ENCODE measurements around the gene GLOD5.
A peak's percentile ranks its signal among the peaks of the same experiment; 100 is the strongest.

The GLOD5 gene

DNA sequence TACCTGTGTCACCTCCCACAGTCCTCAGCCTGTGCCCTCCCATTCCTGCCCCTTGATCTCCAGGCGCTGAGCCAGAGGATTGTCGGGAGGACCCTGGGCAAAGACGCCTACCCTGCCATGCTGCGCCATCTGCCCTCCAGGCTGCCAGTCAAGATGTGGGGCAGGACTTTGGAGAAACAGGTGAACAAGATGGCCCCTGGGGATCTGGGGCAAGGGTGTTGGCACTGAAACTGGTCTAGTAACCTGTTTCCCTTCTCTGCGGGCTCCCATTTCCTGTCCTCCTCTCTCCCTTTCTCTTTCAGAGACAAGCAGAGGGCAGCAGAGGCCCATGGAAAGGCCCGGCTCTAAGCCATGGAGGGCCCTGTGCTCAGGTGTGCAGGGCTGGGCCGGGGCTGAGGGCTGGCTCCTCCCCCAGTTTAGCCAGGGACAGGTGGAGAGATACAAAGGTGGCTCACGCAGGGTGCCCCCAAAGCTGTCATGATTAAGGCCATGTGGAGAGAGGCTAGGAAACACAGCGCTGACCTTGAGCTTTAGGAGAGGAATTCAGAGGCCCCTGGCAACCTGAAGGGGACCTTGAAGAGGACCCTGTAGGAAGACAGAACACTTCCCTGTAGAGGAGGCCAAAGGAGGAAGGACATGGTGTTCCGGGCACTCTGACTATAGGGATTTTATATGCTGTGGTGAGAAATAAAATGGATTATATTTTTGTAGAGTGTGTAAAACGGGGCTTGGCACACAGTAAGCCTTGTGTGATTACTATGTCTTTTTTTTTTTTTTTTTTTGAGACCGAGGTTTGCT is at the start of gene GLOD5:
Gene GLOD5, plus strand, starts transcription at position 74 of the 798 bp plus-strand sequence. Its CDS starts 44 bp downstream, at position 118.
- no peak for DNase-seq (ENCODE audit: low read depth in 1 of 2, low spot score in 1 of 2)

DNA sequence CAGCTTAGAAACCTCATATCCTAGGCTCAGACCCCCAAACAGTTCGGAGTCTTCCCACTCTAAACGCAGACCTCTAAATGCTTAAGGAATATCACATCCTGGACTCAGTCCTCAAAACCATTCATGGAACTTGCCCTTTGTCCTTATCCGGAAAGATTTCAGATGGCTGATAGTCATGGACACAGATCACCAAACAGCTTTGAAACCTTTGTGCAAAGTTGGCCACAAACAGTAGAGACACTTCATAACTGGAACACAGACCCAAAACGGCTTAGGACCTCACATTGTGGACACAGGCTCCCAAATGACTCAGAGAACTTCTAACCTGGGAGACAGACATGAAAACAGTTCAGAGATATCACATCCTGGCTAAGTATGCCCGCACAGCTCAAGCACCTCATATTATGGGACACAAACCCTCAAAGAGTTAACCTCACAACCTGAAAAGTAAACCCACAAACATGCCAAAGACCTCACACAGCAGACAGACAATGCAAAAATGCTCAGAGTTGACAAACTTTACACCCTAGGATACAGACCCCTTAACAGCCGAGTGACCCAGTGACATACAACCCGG is 49.5 kb upstream of the GLOD5 start:
- no peak for DNase-seq (ENCODE audit: low read depth in 1 of 2, low spot score in 1 of 2)

DNA sequence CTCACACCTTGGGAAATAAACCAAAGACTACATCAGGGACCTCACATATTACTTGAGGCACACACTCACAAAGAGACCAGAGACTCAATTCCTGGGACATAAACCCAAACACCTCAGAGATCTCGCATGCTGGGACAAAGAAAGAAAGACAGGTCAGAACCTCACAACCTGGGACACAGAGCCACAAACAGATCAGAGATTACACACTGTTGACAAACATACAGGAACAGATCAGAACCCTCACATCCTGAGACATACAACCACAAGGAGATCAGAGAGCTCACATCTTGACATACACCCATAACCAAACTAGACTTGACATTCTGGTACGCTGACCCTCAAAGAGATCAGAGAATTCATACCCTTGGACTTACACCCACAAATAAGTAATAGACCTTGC is 47.7 kb upstream of the GLOD5 start:
- no peak for DNase-seq (ENCODE audit: low read depth in 1 of 2, low spot score in 1 of 2)

DNA sequence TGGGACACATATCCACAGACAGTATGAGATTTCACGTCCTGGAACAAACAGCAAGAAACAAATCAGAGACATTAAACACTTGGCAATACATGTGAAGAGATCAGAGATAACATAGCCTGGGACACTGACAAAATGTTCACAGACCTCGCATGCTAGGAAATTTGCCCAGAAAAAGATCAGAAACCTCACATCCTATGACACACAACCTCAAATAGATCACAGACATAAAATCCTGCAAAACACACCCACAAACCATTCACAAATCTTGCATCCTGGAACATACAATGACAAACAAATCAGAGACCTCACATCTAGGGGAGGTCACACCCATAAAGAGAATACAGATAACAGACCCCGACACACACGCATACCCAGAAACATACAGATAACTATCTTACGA is 47.0 kb upstream of the GLOD5 start:
- no peak for DNase-seq (ENCODE audit: low read depth in 1 of 2, low spot score in 1 of 2)

DNA sequence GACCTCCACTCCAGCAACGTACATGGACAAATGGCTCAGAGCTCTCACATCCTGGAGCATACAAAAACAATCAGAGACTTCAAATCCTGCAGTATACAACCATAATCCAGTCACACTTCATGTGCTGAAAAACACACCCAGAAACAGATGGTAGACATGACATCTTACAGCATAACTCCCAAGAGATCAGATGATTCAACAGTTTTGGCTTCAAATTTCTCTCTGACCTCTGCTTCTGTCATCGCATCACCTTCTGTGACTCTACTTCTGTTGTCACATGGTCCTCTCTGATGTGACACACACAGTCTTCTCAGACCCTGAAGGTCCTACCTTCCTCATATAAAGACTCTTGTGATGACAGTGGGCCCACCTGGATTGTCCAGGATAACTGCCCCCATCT is 46.5 kb upstream of the GLOD5 start:
- no peak for DNase-seq (ENCODE audit: low read depth in 1 of 2, low spot score in 1 of 2)

DNA sequence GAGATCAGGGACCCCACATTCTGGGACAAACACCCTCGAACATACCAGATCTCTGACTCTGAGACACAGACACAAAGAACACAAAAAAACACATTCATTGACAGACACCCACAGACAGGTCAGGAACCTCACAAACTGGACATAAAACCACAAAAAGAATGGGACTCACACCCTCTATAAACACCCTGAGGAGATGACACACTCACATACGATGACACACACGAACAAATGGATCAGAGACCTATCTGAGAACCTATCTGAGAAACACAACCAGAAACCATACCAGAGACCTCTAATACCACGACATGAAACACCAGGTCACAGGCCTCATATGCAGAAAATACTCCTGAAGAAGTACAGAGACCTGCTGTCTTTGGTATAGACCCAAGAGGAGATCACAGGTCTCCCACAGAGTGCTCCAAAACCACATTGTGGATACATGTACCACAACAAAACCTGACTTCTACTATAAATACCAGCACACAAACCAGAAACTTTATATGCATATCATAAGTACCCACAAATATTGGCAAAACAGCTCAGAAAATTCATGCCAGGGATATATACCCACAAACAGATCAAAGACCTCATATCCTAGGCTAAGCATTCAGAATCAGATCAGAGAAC is 45.6 kb upstream of the GLOD5 start:
- DNase-seq (ENCODE audit: low read depth in 1 of 2, low spot score in 1 of 2), result no peak

DNA sequence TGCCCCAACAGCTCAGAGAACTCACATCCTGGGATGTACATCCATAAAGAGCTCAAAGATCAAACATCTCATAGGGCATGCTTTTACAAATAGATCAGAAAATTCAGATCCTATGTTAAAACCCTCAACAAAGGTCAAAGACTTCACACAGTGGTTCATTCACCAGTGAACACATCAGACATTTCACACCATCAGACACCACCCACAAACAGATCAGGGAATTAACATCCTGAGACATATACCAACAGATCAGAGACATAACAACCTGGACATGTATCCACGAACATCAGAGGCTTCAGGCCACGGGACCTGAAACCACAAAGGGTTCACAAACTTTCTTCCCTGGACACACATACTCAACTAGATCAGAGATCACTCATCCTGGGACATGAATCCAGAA is 41.6 kb upstream of the GLOD5 start:
- DNase-seq (ENCODE audit: low read depth in 1 of 2, low spot score in 1 of 2), result no peak

DNA sequence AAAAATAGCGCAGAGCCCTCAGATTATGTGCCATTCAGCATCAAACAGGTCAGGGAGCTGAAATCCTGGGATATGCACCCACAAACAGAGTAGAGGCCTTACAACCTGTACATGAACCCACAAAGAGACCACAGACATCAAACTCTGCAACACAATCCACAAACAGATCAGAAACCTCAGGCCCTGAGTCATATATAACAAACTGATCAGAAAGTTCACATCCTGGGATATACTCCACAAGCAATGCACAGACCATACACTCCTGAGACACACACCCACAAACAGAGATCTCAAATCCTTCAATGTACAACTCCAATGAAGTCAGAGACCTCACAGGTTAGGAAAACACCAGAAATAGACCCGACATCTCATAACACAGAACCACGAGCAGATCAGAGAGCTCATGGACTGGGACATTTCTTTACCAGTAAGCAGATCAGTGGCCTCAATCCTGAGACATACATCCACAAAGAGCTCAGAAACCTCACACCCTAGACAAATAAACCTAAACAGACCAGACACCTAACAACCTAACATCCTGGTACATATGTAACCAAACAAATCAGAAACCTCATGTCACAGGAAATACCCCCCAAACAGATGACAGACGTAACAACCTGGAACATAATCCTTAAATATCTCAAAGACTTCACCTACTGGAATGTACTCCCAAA is 40.8 kb upstream of the GLOD5 start:
- DNase-seq (ENCODE audit: low read depth in 1 of 2, low spot score in 1 of 2), result no peak

DNA sequence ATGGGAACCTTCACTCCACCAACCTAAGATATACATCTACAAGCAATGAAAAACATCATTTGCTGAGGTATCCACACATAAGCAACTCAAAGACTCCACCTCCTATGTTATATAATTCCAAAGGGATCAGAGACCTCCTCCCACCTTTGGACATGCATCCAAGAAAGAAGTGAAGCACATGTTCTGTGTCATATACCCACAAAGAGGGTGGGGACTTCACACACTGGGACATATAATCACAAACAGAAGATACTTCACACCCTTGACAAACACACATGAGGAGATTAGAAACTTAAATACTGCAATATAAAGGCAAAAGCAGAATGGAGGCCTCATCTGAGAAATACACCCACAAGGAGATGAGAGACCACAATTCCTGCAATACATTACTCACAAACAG is 39.6 kb upstream of the GLOD5 start:
- no peak for DNase-seq (ENCODE audit: low read depth in 1 of 2, low spot score in 1 of 2)

DNA sequence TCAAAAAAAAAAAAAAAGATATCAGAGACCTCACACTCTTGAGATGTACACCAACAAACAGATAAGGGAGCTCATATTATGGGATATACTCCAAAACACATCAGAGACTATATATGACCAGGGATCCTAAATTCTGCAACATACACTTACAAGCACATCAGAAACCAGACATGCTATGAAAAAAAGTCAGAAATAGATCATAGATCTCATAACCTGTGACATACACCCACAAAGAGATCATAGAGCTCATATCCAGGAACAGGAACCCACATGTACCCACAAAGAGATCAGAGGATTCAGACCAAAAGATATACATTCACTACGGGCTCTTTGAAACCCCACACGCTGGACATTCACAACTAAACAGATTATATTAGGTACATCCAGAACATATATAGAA is 35.0 kb upstream of the GLOD5 start:
- DNase-seq (ENCODE audit: low read depth in 1 of 2, low spot score in 1 of 2), result no peak

DNA sequence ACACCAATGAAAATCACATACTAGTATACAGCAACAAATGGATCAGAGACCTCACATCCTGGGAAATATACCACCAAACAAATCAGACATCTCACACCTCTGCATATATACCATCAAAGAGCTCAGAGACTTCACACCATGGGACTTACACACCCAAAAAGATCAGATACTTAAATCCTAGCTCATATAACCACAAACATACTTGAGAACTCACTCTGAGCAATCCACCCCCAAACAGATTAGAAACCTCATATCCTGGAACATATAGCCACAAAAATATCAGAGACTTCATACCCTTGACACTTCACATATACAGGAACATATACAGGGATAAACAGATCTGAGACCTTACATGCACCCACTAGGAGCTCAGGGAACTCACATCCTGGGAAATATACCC is 32.9 kb upstream of the GLOD5 start:
- no peak for DNase-seq (ENCODE audit: low read depth in 1 of 2, low spot score in 1 of 2)

DNA sequence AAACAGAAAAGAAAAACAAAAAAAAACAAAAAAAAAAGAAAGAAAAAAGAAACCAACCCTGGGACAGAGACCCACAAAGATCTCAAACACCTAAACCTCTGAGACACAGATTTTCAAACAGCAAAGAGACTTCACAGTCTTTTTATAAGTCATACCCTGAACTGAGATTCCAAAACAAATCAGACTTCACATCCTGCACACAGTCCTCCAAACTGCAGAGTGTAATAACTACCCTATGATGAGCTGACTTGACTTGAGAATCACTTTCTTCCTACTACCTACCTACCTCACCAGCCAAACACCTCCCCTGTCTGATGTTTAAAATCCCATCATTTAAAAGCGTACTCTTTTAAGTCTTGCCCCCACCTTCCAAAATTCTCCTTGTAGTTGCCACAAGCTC is 25.2 kb upstream of the GLOD5 start:
- DNase-seq (ENCODE audit: low read depth in 1 of 2, low spot score in 1 of 2), result no peak

DNA sequence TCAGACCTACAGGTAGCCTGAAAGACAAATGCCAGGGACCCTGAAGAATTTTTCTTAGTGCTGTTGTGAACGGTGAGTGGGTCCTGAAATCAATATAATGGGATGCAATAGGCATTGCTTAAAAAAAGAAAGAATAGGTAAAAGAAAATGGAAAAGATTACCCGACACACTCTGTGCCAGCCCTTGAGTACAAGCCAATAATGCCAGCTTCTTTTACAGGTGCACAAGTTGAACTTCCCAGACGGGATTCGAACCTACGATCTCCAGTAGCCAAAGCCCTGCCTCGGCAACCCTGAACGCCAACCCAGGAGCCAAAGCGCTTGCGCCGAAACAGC is 24.7 kb upstream of the GLOD5 start:
- no peak for DNase-seq (ENCODE audit: low read depth in 1 of 2, low spot score in 1 of 2)

DNA sequence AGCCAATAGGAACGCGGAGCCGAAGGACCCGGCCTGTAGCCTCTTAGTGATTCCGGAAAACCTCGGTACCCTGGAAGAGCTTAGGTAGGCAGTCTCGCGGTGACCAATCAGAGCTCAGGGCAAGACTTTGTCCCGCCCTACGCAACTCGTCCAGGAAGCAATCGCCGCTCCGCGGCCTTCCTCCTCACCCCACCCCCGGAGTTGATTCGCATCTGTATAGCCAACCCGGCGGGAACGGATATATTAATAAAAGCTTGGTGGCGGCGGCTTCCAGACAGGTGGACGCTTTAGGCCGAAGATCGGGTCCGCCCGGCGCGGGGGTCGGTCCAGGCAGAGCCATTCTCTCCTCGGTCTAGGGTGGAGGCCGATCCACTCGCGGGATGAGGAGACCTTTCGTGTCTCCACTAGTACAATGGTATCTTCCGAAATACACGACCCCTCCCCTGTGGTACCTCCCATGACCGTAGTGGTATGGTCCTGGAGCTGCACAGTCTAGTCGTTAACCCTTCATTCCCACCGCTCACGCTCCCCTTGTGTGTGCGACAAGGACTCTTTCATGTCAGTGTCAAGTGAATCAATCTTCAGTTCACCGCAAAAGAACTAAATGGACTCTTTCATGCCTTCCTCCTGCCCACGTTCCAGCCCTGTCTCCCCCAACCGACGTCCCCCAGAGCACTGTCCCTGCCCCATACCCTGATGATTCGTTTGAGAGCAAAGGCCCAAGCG is 24.2 kb upstream of the GLOD5 start:
- peak; percentile 50 to 81 for DNase-seq (ENCODE audit: low read depth in 1 of 2, low spot score in 1 of 2)

DNA sequence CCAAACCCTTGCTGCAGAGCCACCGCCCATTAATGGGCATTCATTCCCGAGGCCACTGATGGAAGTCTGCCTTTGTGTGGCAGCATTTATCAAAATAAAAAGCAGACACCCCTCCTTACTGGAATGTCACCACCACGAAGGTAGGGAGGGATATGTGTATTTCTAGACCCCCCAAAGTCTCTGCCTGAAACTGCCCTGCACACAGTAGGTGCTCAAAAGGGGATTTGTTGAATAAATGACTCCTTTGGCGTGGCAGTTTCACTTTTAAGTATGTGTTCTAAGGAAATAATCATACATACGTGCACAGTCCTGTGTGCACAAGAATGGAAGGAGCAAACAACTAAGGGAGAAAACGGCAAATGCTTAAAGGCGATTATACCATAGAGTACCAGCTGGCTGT is 23.6 kb upstream of the GLOD5 start:
- DNase-seq (ENCODE audit: low read depth in 1 of 2, low spot score in 1 of 2), result no peak

DNA sequence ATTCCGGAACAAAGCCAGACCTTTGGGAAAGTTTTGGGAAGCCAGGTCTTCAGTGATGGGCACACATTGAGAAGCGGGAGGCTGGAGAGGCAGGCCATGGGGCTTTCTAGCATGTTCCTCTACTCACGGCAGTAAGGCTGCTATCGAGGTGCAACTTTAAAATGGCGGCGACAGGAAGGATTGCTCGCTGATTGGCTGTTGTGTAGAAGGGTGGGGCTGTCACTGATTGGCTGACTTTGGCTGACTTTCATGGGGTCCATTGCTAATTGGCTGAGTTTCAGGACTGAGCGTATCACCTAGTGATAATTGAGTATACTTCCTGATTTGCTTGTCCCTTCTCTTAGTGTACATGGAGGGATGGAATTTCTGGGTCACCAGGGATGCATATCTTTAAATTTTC is 19.7 kb upstream of the GLOD5 start:
- DNase-seq (ENCODE audit: low read depth in 1 of 2, low spot score in 1 of 2), result no peak

DNA sequence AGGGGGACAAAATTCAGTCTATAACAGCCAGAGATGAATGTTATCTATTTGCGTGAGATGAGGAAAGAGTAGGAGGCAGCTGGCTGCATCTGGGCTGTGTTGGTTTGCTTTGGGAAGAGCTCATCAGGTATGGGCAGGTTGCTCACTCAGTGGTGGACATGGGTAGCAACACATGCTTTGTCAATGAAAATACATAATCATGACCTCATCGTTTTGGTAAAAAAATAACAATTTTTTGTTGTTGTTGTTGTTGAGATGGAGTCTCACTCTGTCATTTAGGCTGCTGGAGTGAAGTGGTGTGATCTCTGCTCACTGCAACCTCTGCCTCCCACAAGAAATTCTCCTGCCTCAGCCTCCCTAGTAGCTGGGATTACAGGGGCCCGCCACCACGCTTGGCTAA is 16.3 kb upstream of the GLOD5 start:
- DNase-seq (ENCODE audit: low read depth in 1 of 2, low spot score in 1 of 2), result no peak

DNA sequence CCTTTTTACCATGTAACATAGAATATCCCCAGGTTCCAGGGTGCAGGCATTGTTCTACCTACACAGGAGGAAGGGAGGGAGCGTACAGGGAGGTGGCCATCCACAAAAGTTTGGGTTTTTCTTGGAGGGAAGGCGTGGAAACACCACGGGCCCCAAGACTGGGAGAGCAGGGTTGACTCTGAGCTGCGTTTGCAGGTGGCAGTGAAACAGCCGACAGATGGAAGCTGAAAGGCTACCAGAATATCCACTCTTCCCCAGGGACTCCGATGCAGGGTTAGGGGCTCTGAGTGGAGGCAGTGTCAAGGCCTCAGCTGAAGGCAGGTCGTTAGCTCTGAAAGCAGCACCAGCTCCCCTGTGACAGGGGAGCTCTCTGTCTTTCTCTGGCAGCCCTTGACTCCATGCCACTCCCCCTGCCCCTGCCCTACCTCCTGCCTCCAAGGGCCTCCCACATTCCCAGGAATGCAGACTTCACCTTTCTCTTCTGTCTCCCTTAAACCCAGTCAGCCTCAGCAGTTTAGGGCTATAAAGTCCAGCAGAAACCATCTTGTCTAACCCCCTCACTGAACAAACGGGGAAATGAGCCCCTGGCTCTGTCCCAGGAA is 14.0 kb upstream of the GLOD5 start:
- no peak for DNase-seq (ENCODE audit: low read depth in 1 of 2, low spot score in 1 of 2)

DNA sequence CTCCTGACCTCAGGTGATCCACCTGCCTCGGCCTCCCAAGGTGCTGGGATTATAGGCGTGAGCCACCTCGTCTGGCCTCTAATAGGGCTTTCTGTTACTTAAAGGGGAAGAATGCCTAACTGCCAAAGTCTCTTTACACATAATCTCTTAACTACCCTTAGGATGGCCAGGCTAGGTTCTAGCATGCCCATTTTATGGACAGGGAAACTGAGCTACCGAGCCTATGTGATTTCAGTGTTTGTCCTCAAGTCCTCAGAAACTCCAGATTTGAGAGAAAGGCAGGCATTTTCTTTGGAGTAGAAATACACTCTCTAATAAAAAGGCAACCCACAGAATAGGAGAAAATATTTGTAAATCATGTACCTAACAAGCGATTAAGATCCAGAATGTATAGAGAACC is 12.4 kb upstream of the GLOD5 start:
- DNase-seq (ENCODE audit: low read depth in 1 of 2, low spot score in 1 of 2), result no peak

DNA sequence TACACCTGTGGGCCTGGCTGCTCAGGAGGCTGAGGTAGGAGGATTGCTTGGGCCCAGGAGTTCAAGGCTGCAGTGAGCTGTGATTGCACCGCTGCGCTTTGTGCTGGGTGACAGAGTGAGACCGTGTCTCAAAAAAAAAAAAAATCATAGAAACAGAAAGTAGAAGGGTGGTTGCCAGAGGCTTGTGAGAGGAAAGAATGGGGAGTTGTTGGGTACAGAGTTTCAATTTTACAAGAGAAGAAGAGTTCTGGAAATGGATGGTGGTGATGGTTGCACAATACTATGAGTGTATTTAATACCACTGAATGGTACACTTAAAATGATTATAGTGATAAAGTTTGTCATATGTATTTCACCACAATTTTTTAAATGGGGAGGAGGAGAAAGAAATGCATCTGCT is 10.2 kb upstream of the GLOD5 start:
- no peak for DNase-seq (ENCODE audit: low read depth in 1 of 2, low spot score in 1 of 2)

DNA sequence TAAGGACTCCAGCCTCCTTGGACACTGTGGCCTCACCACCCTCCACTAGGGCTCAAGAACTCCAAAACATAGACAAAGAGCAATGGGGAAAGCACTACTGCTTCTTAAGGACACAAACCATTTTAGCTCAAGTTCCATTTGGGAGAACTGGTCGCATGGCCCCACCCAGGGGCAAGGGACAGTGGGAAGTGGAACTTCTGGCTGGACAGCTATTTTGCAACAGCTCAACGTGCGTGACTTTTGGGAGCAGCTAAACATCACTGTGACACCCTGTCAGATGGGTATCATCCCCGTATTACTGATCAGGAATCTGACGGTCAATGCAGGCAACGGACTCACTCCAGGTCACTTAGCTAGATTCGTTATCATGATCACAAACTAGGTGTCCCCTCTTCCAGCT is 9.0 kb upstream of the GLOD5 start:
- DNase-seq (ENCODE audit: low read depth in 1 of 2, low spot score in 1 of 2), result no peak
